Fibroblast of skin of scalp (primary cell): ENCODE data around the gene NEURL1B.
"Not testable (repeated sequence)": the region's sequence is repeated elsewhere in the genome, so short reads cannot be mapped to it uniquely, and the experiment has no call there.

Experiments
- DNase-seq: peaks from one replicate; pipeline ENCODE4 v3.0.0-alpha.2; 2013

Gene NEURL1B

GRCh38 chr5:172634106-172634899, 6.8 kb upstream of the NEURL1B start:
- DNase-seq, result no peak

- DNase-seq, result no peak
Measured at GRCh38 chr5:172635038-172635437, 6.0 kb upstream of the NEURL1B start.

DNA sequence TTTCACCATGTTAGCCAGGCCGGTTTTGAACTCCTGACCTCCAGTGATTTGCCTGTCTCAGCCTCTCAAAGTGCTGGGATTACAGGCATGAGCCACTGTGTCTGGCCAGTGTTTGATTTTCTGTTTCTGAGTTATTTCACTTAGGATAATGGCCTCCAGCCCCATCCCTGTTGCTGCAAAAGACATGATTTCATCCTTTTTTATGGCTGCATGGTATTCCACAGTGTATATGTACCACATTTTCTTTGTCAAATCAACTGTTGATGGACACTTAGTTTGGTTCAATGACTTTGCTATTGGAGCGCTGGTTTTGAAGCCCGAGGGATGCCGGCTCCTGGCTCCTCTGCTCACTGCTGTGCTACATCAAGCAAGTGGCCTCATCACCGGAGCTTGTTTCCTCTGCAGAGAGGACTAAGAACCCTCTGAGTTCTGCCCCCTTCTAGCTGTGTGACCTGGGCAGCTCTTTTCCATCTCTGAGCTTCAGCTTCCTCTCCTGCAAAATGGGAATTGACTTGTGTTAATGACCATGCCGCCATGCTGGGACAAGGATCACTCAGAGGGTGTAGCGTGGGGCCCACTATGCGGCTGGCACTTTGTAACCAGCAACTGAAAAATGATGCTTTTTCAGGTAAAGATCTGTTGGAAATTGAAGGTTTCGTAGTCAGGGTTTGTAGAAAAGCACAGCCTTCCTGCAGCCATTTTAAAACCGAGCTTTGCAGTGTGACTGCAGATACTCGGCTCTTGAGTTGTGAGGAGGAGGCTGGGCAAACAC, 4.6 kb upstream of the NEURL1B start:
- DNase-seq, result no peak

GRCh38 chr5:172637110-172637580, 3.9 kb upstream of the NEURL1B start:
- no peak for DNase-seq

DNA sequence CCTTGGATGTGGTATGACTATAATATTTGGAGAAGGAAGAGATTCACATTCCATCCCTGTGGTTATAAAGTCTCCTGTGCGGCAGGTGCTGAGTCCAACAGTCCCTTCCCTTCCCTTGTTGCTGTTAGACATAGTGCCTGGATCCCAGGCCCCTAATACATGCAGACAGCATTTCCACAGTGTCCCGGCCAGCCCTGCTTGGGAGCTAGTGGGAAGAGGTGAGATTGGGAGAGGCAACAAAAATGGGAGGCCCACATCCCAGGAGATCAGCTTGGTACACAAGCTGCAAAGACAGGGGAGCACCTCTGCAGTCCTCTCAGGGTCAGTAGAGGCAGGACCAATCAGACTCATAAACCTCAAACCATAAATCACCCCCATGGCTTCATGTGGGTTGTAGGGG, 3.3 kb upstream of the NEURL1B start:
- DNase-seq, result no peak

- no peak for DNase-seq
Measured at GRCh38 chr5:172638209-172638768, 2.8 kb upstream of the NEURL1B start.

DNA sequence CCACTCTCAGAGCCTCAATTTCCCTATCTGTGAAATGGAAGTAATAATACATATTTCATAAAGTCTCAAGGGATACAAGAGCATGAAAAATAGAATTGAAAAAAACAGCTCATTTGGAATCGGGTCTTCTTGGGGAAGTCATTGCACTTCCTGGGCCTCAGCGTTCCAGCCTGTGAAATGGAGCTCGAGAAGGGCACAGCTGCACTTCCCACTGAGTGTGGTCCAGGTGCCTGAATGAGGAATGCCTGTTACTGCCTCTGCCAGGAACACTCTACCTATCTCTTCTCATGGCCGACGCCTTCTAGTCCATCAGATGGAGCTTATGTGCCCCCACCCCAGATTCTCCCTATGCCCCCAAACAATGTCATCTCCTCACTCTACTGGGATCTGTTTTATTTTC, 924 bp upstream of the NEURL1B start:
- DNase-seq, result no peak

- DNase-seq, result no peak
Measured at GRCh38 chr5:172641359-172642050, 442 bp downstream of the NEURL1B start.

GRCh38 chr5:172642051-172642409, 967 bp downstream of the NEURL1B start:
- no peak for DNase-seq

- no peak for DNase-seq
Measured at GRCh38 chr5:172642486-172642885, 1.4 kb downstream of the NEURL1B start.

- DNase-seq, result no peak
Measured at GRCh38 chr5:172642926-172643871, 2.1 kb downstream of the NEURL1B start.

DNA sequence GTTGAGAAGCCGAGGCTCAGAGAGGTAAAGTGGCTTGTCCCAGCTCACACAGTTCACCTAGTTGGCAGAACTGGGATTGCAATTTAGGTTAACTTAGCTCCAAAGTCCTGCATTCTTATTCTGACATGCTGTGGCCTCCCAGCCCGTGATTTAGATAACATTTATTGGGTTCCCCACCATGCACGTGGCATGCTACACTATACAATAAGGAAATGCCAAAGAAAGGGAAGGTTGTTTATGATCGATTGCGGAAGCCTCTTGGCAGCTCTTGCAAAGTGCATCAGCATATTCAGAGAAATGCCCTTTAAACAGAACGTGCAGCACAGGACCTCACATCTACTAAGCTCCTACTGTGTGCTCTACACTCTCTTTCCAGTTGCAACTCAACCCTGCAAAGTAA, 3.2 kb downstream of the NEURL1B start:
- DNase-seq, result no peak

DNA sequence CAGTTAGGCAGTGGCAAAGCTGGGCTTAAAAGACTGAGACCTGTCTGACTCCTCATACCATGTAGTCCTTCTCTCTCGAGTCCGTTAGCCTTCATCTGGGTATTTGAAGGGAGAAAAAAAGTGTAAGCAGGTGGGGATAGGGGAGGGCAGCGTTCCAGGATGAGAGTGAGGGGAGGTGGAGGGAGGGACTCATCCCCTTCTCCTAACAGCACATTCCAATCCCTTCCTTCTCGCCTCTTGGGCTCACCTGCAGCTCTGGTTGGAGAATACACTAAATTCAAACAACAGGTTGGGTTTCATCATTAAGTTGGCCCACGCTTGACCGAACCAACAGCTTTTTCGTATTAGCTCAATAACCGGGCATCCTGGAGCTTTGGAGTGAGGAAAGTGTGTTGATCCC, 3.6 kb downstream of the NEURL1B start:
- DNase-seq, result no peak

DNA sequence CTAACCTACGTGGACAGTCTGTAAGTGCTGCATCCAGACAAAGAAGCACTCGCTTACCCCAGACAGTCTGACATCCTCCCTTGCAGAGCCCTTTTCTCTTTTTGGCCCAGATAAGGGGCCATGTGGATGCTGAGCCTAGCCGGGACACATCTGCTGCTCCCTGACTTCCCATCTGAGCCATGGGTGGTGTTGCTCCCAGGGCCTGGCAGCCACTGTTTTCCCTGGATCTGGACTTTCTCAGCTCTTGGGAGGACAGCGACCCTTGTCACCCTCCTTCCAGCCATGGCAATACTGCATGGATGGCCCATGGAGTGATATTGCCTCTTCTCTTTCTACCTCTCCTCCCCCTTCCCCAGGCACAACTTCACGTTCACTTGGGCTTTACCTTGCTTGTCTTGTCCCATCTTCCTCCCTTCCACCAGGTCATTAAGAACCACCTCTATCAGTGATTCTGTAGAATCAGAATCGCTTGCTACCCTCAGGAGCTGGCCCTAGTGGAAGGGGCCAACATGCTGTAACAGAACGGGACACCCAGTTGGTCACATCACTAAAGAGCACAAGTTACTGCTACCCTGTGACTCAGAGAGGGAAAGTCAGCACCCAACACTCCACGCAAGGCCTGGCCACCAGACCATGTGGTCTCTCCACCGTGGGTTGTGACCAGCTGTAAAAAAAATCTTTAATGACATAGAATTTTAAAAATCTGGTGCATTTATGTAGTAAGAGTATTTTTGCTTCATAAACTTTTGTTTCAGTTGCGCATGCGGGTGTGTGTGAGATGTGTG, 4.4 kb downstream of the NEURL1B start:
- no peak for DNase-seq

- DNase-seq, result no peak
Measured at GRCh38 chr5:172646716-172647285, 5.7 kb downstream of the NEURL1B start.

GRCh38 chr5:172647352-172648012, 6.4 kb downstream of the NEURL1B start:
- DNase-seq, result no peak

DNA sequence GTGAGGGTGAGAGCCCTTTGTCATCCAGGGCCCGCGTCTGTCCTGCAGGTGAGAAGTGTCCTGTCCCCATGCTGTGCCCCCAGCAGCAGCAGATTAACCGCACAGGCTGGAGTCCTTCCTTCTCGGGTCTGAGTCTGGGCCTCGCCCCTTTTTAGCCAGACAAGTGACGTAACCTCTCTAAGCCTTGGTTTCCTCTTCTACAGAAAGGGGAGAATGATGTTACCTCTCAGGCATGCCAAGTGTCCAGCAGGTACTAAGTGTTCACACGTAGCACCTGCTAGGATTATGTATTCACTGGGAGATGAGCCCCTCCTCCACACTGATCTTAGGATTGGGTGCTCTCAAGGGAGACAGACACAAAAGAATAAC, 6.9 kb downstream of the NEURL1B start:
- DNase-seq, result no peak

DNA sequence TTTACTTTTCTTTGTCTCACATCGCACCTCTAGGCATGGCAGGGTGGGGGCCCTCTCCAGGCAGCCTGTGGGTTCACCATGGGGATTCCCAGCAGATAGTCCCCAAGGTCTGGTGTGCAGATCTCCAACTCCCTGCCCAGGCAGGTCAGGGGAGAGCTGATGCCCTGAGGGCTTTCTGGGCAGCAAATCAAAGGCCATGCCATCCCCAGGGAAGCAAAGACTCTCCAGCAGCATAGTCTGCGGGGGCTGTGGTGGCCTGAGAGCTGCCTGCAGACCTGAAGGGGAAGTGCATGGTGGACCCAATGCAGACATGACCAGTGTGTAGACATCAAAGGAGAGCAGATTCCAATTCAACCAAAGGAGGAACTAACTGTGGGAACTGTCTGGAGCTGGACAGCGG, 7.7 kb downstream of the NEURL1B start:
- no peak for DNase-seq

DNA sequence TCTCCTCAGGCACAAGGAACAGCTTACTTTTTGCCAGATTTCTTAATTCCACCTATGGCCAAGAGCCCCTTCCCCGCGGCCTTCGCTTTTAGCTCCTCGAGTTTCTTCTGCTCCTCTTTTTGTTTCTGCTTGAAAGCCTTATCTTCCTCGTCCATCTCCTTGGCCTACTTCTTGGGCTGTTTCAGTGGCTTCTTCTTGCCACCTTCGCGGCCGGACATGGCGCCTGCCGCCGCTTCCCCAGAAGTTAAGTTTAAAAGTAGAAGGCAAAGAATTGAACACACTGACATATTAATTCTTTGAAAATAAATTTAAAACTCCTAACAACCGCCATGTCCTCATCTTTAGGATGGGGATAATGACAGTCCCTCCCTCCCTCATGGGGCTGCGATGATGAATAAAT, 15.4 kb downstream of the NEURL1B start:
- DNase-seq, result not testable (repeated sequence)
